Measurements from ENCODE around the gene ZNF32.
"Not testable (repeated sequence)": the region's sequence is repeated elsewhere in the genome, so short reads cannot be mapped to it uniquely, and the experiment has no call there.

Gene ZNF32

DNA sequence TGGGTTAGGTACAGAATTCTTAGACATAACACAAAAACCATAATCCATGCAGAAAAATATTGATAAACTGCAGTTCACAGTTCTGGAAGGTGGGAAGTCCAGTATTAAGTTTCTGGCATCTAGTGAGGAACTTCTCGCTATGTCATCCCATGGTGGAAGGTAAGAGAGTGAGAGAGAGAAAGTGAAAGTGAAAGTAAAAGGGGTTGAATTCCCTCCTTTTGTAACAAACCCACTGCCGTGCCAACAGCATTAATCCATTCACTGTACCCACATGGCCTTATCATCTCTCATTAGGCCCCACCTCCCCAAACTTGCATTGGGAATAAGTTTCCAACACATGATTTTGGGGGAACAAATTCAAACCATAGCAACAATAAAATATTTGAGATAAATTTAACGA, 25.3 kb downstream of the ZNF32 start:
- DNase-seq = peak; percentile 42

DNA sequence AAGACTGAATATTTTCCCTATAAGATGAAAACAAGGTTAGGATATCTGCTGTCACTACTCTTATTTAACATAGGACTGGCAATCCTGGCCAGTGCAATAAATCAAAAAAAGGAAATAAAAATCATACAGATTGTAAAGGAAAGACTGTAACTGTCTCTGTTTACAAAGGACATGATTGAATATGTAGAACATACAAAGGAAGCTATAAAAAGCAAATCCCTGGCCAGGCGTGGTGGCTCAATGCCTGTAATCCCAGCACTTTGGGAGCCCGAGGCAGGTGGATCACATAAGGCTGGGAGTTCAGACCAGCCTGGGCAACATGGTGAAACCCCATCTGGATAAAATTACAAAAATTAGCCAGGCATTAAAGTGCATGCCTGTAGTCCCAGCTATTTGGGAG, 26.6 kb downstream of the ZNF32 start:
- DNase-seq = no peak

DNA sequence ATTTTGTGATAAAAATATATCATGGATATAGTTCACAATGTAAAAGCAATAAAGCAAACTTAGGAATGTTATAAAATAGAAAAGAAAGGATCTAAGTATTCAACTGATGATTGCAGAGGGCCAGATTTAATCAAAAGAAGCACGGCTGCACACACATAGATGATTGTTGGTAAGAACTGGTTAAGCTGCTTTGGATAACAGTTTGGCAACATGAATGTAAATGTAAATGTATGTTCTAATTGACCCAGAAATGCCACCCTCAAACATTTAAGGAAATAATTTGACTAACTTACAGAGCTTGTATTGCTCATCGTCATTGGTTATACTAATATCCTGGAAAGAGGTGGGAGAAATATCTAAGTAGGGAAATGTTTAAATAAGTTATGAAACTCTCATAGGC, 29.3 kb downstream of the ZNF32 start:
- DNase-seq = no peak

DNA sequence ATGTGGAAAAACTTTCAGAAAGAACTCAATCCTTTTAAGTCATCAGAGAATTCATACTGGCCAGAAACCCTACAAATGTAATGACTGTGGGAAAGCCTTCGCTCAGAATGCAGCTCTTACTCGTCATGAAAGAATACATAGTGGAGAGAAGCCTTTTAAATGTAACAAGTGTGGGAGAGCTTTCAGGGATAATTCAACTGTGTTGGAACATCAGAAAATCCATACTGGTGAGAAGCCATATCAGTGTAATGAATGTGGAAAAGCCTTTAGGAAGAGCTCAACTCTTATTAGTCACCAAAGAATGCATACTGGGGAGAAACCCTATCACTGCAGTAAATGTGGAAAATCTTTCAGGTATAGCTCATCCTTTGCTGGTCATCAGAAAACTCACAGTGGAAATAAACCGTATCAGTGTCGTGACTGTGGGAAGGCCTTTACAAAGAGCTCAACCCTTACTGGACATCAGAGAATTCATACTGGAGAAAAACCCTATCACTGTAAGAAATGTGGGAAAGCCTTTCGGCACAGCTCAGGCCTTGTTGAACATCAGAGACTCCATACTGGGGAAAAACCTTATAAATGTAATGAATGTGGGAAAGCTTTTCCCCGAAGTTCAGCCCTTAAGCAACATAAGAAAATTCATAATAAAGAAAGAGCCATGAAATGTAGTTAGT, 31.8 kb downstream of the ZNF32 start:
- DNase-seq = no peak

DNA sequence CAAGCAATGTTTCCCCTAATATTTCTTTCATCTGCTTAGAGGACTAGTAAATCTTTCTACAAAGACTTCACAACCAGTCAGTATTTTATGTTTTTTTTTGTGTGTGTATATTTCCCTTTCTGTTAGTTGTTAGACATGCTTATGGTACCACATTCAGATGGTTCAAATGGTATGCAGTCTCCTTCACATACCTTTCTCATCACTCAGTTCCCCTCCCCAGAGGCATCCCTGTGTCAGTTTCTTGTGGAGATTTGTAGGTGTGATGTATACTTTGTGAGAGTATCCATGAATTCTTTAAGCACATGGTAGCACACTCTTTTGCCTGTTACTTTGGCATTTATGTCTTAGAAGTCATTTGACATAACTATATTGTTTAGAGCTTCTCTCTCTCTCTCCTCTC, 38.0 kb downstream of the ZNF32 start:
- DNase-seq = no peak

DNA sequence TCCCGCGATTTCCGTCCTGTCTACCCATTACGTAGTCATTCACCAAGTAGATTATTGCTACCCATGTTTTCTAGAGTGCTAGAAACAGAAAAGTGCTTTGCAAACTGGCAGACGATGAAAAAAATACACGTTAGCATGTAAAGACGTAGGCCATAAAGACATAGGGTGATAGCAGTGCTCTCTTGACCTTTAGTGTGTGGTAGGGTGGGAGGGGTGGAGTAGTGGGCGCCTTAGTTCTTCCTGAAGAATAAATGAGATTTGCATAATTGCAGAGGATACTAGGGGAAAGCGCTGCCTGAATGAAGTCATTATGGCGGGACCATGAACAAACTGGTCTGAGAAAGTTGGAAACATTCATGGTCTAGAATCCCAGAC, 41.5 kb downstream of the ZNF32 start:
- DNase-seq = peak; percentile 9

DNA sequence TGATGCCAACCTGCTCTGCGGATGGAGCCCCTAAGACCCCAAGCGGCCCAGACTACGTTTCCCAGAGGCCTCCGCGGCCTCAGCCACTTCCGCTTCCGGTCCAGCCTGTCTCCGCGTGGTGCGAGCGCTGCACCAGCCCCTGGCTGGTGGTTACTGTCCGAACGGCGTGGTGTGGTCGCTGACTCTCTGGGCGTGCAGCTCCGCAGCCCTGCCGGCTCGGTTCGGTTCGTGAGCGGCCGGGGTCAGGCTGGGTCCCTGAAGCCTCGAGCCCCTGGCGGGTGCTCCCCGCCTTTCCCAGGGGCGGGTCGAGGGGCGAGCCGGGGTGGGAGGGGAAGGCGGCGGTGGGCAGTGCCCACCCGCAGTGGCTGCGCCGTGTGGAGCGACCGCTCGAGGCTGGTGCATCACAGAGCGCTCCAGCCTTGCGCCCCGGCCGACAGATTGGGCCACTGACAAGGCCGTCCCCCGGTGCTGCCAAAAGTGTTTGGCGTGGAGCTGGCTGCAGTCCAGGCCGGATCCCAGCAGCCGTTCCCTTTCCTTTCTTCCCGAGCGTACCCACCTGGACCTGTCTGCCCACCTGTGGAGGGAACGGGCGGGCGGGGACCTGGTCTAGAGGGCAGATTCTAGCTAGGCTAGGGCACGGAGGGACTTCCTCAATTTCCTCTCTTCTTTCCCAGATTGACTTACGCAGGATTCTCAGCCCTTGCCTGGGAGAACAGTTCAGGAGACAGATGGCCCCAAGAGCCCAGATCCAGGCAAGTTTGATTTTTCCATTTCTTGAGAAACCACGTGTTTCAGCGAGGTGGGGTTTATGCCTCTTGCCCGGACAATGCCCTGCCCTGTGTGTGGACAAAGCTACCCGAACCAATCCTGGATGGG, 42.1 kb downstream of the ZNF32 start, which contains the start of gene ZNF485:
ZNF485 (plus strand) TSS at position 116 of the 876 bp plus-strand sequence; CDS start at position 729, 613 bp downstream.
- peak; percentile 85 for DNase-seq

DNA sequence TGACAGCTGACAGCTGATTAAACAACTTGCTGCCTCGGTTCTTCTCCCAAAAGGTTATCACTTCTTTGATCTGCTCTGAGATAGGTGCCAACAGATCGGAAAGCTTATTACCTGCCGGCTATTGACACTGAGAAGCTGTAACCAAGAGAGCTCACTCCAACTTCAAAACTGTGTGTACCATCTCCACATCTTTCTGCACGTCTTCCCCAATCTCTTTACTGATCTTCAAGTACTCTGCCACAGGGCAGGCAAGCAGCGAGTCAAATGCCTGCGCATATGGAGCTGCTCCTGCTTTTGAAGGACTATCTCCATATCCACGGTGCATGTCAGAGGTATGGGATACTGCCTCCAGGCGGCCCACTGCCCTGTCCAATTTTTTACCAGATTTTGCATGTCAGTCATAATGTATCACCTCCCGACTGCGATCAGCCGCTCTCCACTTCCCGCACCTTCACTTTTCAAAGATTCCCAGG, 42.8 kb downstream of the ZNF32 start:
- DNase-seq = no peak

DNA sequence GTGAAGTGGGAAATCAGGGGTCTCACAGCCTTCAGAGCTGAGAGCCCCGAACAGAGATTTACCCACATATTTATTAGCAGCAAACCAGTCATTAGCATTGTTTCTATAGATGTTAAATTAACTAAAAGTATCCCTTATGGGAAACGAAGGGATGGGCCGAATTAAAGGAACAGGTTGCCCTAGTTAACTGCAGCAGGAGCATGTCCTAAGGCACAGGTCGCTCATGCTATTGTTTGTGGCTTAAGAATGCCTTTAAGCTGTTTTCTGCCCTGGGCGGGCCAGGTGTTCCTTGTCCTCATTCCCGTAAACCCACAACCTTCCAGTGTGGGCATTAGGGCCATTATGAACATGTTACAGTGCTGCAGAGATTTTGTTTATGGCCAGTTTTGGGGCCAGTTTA, 47.1 kb downstream of the ZNF32 start:
- not testable (repeated sequence) for DNase-seq

DNA sequence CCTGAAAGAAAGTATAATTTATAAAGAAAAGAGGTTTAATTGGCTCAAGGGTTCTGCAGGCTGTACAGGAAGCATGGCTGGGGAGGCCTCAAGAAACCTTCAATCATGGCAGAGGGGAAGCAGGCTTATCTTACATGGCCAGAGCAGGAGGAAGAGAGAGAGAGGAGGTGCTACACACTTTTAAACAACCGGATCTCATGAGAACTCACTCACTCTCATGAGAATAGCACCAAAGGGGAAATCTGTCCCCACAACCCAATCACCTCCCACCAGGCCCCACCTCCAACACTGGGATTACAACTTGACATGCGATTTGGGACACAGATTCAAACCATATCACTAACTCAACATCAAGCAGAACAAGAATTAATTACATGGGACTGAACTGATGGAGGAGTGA, 49.3 kb downstream of the ZNF32 start:
- DNase-seq = peak; percentile 59

DNA sequence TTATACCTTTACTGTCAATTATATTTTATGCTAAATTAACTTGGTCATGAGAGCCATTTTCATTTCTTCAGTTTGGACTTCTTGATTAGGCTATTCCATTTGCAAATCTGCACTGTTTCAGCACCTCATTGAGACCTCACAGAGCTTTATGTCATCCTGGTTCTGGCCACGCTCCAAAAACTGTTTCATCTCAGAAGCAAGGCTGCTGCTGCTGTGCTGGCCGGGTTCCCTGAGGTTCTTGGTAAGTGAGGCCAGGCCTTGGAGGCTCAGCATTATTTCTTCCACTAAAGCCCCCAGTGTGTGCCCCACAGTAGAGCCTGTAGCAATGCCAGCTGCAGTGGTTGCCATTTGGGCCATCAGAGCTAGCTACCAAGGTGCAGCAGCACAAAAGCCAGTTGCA, 50.2 kb downstream of the ZNF32 start:
- DNase-seq = no peak

DNA sequence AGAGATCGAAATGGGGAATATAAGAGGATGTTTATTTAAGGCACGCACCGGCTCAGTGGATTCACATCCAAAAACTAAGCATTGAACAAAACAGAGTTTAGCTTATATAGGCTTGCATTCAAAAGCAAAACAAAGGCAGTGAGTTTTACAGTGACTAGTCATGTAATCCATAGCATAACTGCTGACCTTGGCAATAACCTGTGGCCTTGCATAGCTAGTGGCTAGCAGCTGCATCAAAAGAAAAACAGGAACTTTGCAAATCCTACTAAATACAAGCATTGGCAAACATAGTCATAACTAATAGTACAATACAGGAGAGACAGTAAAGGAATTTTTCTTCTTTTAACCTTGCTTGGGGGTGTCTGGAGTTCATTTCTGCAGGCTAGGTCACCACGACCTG, 52.1 kb downstream of the ZNF32 start:
- DNase-seq = peak; percentile 25

DNA sequence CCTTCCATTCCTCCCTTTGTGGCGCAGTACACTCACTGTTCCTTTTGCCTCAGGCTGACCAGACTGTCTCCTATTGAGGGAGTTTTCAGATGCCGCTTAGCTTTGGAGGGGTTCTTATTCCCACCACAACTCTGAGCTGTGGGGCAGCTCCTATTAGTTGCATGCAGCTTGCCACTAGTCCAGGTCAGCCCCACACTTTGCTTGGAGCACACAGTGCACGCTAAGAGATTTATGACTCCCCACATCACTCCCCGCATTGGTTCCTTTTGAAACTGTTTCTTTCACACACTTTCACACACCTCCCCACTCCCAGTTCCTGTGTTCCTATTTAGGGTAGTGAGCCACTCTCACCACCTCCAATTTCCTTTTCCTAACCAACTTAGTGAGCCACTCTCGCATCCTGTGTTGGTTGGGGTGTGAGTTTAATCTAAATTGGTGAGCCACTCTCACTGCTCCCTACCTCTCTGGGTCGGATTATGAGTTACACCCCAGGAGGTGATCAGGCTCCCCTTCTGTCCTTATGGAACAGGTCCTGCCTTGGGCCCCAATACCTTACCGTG, 52.9 kb downstream of the ZNF32 start:
- DNase-seq = peak; percentile 28

DNA sequence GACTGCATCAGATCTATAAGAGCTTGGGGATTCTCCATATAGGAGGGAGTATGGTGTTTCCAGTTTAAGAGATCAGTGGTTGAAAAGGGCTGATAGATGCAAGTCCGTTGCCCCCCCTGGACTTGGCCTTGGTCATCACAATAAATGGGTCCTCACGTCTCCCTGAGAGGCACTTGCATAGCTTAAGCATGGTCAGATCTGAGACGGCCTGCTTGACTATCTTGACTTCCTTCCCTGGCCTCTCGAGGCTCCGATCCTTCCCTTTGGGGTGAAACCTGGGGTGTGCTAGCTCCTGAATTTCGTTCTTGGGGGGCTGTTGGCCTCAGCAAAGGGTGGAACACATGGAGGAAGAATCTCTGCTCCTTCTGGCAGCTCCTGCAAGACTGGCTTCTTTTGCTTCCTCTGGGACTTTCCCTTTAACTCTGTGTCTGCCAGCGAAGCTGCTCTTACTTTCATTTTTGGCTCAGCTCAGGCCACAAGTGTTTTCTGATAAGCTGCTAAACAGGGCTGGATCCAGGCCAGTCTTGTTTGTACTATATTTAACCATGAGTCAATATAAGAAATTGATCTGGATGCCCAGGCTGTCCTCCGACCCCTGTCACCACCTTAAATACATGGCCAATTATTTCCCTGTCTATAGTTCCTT, 53.6 kb downstream of the ZNF32 start:
- peak; percentile 77 for DNase-seq
